ENCODE measurements around the gene BBIP1. TPM values are rescaled to one million over a fixed set of nuclear protein-coding genes. Genes with fewer than 3 reads are reported as not detected.

Gene BBIP1
- polyA plus RNA-seq, 3 donors, result 16.2 to 41.1 (median 26.6) TPM

- no peaks in the 10 kb centered on the region for H3K36me3 ChIP-seq (replicated peaks in 1 of 2; ENCODE audit: control insufficient read depth in 1 of 2, insufficient read depth in 2 of 2, low read length in 2 of 2)
- H3K27me3 ChIP-seq (ENCODE audit: control insufficient read depth in 2 of 2, insufficient read depth in 2 of 2, low read length in 2 of 2), result no peaks in the 10 kb centered on the region
- peaks cover 0 to 4% (median 0%) of the 10 kb centered on the region in 7 donors for H3K9me3 Mint-ChIP-seq
- no peak for DNase-seq
- TF ChIP-seq, protein P1, sequence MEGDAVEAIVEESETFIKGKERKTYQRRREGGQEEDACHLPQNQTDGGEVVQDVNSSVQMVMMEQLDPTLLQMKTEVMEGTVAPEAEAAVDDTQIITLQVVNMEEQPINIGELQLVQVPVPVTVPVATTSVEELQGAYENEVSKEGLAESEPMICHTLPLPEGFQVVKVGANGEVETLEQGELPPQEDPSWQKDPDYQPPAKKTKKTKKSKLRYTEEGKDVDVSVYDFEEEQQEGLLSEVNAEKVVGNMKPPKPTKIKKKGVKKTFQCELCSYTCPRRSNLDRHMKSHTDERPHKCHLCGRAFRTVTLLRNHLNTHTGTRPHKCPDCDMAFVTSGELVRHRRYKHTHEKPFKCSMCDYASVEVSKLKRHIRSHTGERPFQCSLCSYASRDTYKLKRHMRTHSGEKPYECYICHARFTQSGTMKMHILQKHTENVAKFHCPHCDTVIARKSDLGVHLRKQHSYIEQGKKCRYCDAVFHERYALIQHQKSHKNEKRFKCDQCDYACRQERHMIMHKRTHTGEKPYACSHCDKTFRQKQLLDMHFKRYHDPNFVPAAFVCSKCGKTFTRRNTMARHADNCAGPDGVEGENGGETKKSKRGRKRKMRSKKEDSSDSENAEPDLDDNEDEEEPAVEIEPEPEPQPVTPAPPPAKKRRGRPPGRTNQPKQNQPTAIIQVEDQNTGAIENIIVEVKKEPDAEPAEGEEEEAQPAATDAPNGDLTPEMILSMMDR (IDR thresholded peaks at IDR 0.05), result no peak
- H3K4me1 Mint-ChIP-seq, result peaks cover 64% of the 10 kb centered on the region
- H3K4me1 ChIP-seq (ENCODE audit: control insufficient read depth in 1 of 2, insufficient read depth in 2 of 2, low read length in 2 of 2), result peaks cover 53 to 60% of the 10 kb centered on the region in 2 donors
- peak overlapping the region; percentile 16 to 83 (median 59) for H3K27ac Mint-ChIP-seq
- H3K9ac ChIP-seq (ENCODE audit: insufficient read depth, low read length, poor library complexity, severe bottlenecking), result no peak overlapping the region
- intact Hi-C loops (cut with micrococcal nuclease), result no loop called here
- H3K27ac ChIP-seq (ENCODE audit: low read depth in 1 of 2, low read length in 2 of 2), result peak overlapping the region; percentile 26 to 48
- peak overlapping the region in 1 of 3 experiments; percentile 43 for H3K4me3 ChIP-seq (replicated peaks in 1 of 3; ENCODE audit: low read depth in 2 of 3, low read length in 3 of 3)
- peak overlapping the region; percentile 58 to 79 for H3K4me3 Mint-ChIP-seq
- no peaks in the 10 kb centered on the region for H3K79me2 ChIP-seq (ENCODE audit: insufficient read depth, low read length)
- WGBS (ENCODE audit: insufficient coverage), result 0% methylated on average over 6 of the region's 8 CpGs
- H2AFZ ChIP-seq (ENCODE audit: insufficient read depth, low read depth, low read length, poor library complexity, severe bottlenecking), result peak overlapping the region; percentile 87
- H3K36me3 Mint-ChIP-seq, result no peaks in the 10 kb centered on the region
- peak overlapping the region; percentile 60 for H3K4me2 ChIP-seq (replicated peaks; ENCODE audit: extremely low read depth, low read length, poor library complexity, severe bottlenecking)
- no peaks in the 10 kb centered on the region for H4K20me1 ChIP-seq (ENCODE audit: insufficient read depth, low read length)
- peaks cover 0 to 4% (median 0%) of the 10 kb centered on the region in 3 donors for H3K27me3 Mint-ChIP-seq (ENCODE audit: low read depth in 3 of 3)
- no peaks in the 10 kb centered on the region for H3K9me3 ChIP-seq (replicated peaks in 1 of 2; ENCODE audit: control insufficient read depth in 1 of 2, insufficient read depth in 1 of 2, low read length in 2 of 2)
Observed at GRCh38 chr10:110851020-110851612, 67.9 kb downstream of the BBIP1 start.

DNA sequence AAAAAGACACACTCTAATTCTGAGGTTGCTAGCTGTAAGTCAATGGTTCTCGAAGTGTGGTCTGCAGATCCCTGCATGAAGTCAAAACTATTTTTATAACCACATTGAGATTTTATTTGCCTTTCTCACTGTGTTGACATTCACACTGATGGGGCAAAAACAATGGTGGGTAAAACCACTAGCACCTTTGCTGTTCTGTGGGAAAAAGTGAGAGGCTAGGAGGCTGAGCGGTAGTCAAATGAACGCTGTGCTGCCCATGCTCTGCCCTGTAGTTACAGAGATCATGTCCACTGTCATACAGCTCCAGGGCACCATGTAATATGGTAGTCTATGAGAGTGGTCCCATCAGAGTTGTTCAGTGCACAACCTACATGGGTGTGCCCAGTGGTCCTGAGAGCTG is 68.9 kb downstream of the BBIP1 start:
- H3K9ac ChIP-seq (ENCODE audit: insufficient read depth, low read length, poor library complexity, severe bottlenecking), result no peak overlapping the region
- no peaks in the 10 kb centered on the region for H4K20me1 ChIP-seq (ENCODE audit: insufficient read depth, low read length)
- Mint-ChIP-seq H3K4me3 (no peak overlapping the region), H3K9me3 (peaks cover 0 to 4% (median 0%) of the 10 kb centered on the region in 7 donors), H3K27ac (peak overlapping the region in 2 of 7 donors; percentile 25 to 61), H3K36me3 (no peaks in the 10 kb centered on the region), H3K4me1 (peaks cover 62% of the 10 kb centered on the region), H3K27me3 (ENCODE audit: low read depth in 3 of 3) (peaks cover 0 to 4% (median 0%) of the 10 kb centered on the region in 3 donors)
- WGBS (ENCODE audit: insufficient coverage), result 89% methylated on average over 3 of the region's 3 CpGs
- intact Hi-C loops (cut with micrococcal nuclease), result no loop called here
- peak overlapping the region; percentile 11 for H3K4me2 ChIP-seq (replicated peaks; ENCODE audit: extremely low read depth, low read length, poor library complexity, severe bottlenecking)
- DNase-seq, result no peak
- no peaks in the 10 kb centered on the region for H3K27me3 ChIP-seq (ENCODE audit: control insufficient read depth in 2 of 2, insufficient read depth in 2 of 2, low read length in 2 of 2)
- no peaks in the 10 kb centered on the region for H3K9me3 ChIP-seq (replicated peaks in 1 of 2; ENCODE audit: control insufficient read depth in 1 of 2, insufficient read depth in 1 of 2, low read length in 2 of 2)
- H2AFZ ChIP-seq (ENCODE audit: insufficient read depth, low read depth, low read length, poor library complexity, severe bottlenecking), result no peak overlapping the region
- H3K4me3 ChIP-seq (replicated peaks in 1 of 3; ENCODE audit: low read depth in 2 of 3, low read length in 3 of 3), result no peak overlapping the region
- peaks cover 50 to 57% of the 10 kb centered on the region in 2 donors for H3K4me1 ChIP-seq (ENCODE audit: control insufficient read depth in 1 of 2, insufficient read depth in 2 of 2, low read length in 2 of 2)
- H3K27ac ChIP-seq (ENCODE audit: low read depth in 1 of 2, low read length in 2 of 2), result no peak overlapping the region
- no peaks in the 10 kb centered on the region for H3K36me3 ChIP-seq (replicated peaks in 1 of 2; ENCODE audit: control insufficient read depth in 1 of 2, insufficient read depth in 2 of 2, low read length in 2 of 2)
- TF ChIP-seq, protein P1 (IDR thresholded peaks at IDR 0.05), result no peak
- no peaks in the 10 kb centered on the region for H3K79me2 ChIP-seq (ENCODE audit: insufficient read depth, low read length)

Other genes starting within 250 kb of the BBIP1 start
- 10 to 100 TPM; 39.8 to 53.4 (median 48.6) TPM for gene PDCD4, start 47.3 kb downstream of the BBIP1 start, polyA plus RNA-seq
- 10 to 100 TPM; 13.9 to 69.9 (median 68.9) TPM for gene SHOC2, start 424 bp upstream of the BBIP1 start, polyA plus RNA-seq
- gene ADRA2A, start 157.8 kb upstream of the BBIP1 start, polyA plus RNA-seq, result not detected

Measured in CD14-positive monocyte (primary cell).